HEK293T (cell line): ENCODE data around the gene IGSF1.

Experiments used
- ARNT ChIP-seq: fragments of 450-650 bp; IDR thresholded peaks from 2 replicates; pipeline ENCODE4 v1.6.1; 2017; ENCODE audit warnings: mild to moderate bottlenecking
- BHLHE40 ChIP-seq: fragments of 450-650 bp; IDR thresholded peaks from 2 replicates; pipeline ENCODE4 v1.6.1; 2016; ENCODE audit warnings: mild to moderate bottlenecking, moderate library complexity, borderline replicate concordance
- FOXA1 ChIP-seq: fragments of 450-650 bp; IDR thresholded peaks from 2 replicates; pipeline ENCODE4 v1.6.1; 2016; ENCODE audit warnings: mild to moderate bottlenecking
- FOXK2 ChIP-seq: fragments of 450-650 bp; IDR thresholded peaks from 2 replicates; pipeline ENCODE4 v1.6.1; 2016; ENCODE audit warnings: mild to moderate bottlenecking
- FOXM1 ChIP-seq: fragments of 450-650 bp; IDR thresholded peaks from 2 replicates; pipeline ENCODE4 v1.6.1; 2017; ENCODE audit warnings: mild to moderate bottlenecking, borderline replicate concordance
- HDGF ChIP-seq: fragments of 450-650 bp; IDR thresholded peaks from 2 replicates; pipeline ENCODE4 v1.6.1; 2017; ENCODE audit warnings: antibody characterized with exemption, borderline replicate concordance
- L3MBTL2 ChIP-seq: fragments of 450-650 bp; conservative IDR thresholded peaks from 2 replicates; pipeline ENCODE4 v1.6.1; 2016; ENCODE audit warnings: mild to moderate bottlenecking
- LEF1 ChIP-seq: fragments of 450-650 bp; IDR thresholded peaks from 2 replicates; pipeline ENCODE4 v1.6.1; 2017; ENCODE audit warnings: mild to moderate bottlenecking, borderline replicate concordance
- NFRKB ChIP-seq: fragments of 450-650 bp; IDR thresholded peaks from 2 replicates; pipeline ENCODE4 v1.6.1; 2016; ENCODE audit warnings: mild to moderate bottlenecking, moderate library complexity
- SP1 ChIP-seq: fragments of 450-650 bp; IDR thresholded peaks from 2 replicates; pipeline ENCODE4 v1.6.1; 2017
- SUZ12 ChIP-seq: fragments of 450-650 bp; IDR thresholded peaks from 2 replicates; pipeline ENCODE4 v1.6.1; 2016; ENCODE audit warnings: mild to moderate bottlenecking
- TARDBP ChIP-seq: fragments of 450-650 bp; IDR thresholded peaks from 2 replicates; pipeline ENCODE4 v1.6.1; 2016
- ZNF384 ChIP-seq: fragments of 450-650 bp; IDR thresholded peaks from 2 replicates; pipeline ENCODE4 v1.6.1; 2016
- TF ChIP-seq, protein P1 (sequence below): fragments of 450-650 bp; IDR thresholded peaks from 2 replicates; pipeline ENCODE4 v1.6.1; 2016

DNA sequence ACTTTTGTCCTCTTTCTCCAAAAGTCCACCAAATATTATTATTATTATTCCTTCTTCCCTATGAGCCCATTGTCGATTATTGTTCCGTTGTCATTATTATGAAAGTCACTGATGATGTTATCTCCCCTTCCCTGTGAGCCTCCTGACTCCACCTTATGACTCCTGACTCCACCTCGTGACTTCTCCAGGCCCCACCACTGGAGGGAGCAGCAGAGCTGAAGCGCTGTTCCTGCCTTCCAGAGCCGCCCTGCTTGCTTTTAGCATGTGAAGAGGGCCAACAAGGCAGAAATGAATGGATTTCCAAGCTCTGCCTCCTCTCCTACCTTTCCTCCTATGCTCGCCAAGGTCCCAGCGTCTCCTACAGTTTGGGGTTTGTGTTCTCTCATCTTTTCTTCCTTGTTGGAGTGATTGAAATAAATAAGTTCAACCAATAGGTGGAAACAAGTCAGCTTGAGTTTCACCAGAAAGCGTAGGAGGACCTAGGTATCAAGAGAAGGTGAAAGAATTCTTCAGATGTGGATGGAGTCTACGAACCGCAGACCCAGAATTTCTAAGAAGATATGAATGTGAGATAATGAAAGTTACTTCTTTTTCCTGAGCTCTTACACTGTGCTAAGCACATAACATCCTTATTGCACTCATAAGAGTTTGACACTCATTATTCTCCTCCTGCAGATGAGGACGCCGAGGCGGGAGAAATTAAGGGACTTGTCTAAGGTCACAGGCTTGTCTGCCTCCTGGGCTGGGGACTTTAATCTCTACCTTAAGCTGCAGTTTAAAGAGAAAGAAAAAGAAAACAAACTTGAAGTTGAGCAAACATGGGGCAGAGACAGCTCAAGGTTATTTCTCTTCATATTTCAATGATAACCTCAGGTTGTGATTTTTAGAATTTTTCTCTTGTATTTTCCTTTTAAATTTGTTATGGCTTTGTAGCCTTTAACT lies 26.1 kb downstream of the IGSF1 start:
- TF ChIP-seq HDGF (no peak), BHLHE40 (no peak), SP1 (no peak), ARNT (no peak), SUZ12 (no peak), L3MBTL2 (no peak), TARDBP (no peak), LEF1 (no peak), ZNF384 (no peak), FOXM1 (no peak), FOXA1 (no peak), FOXK2 (no peak), NFRKB (no peak)
- TF ChIP-seq, protein P1, sequence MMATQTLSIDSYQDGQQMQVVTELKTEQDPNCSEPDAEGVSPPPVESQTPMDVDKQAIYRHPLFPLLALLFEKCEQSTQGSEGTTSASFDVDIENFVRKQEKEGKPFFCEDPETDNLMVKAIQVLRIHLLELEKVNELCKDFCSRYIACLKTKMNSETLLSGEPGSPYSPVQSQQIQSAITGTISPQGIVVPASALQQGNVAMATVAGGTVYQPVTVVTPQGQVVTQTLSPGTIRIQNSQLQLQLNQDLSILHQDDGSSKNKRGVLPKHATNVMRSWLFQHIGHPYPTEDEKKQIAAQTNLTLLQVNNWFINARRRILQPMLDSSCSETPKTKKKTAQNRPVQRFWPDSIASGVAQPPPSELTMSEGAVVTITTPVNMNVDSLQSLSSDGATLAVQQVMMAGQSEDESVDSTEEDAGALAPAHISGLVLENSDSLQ, result no peak
